PFSK-1 (cell line): ENCODE data around the gene SLC46A3.

Source experiments
- FOXP2 ChIP-seq: optimal IDR thresholded peaks from 2 replicates; pipeline ENCODE3; 2011; ENCODE audit warnings: borderline replicate concordance, control low read depth, inconsistent platforms; ENCODE audit not compliant: insufficient read depth; ENCODE audit errors: extremely low read length, extremely low read depth
- POLR2AphosphoS5 ChIP-seq: IDR thresholded peaks from 2 replicates; pipeline ENCODE4 v1.6.1; 2012; ENCODE audit warnings: low read depth, mild to moderate bottlenecking, control low read depth, low read length, moderate library complexity
- SIN3A ChIP-seq: IDR thresholded peaks from 2 replicates; pipeline ENCODE4 v1.6.1; 2012; ENCODE audit warnings: mild to moderate bottlenecking, low read length, moderate library complexity, borderline replicate concordance; ENCODE audit not compliant: insufficient read depth
- TAF1 ChIP-seq: IDR thresholded peaks from 2 replicates; pipeline ENCODE4 v1.6.1; 2012; ENCODE audit warnings: low read length, control low read depth, borderline replicate concordance; ENCODE audit not compliant: insufficient read depth
- TF ChIP-seq, protein P1 (sequence below), 2 experiments: IDR thresholded peaks; 2 replicates each; pipeline versions ENCODE4 v1.6.1 to v1.8.0; 2011 to 2012; ENCODE audit warnings: low read depth in 2 of 2, low read length in 2 of 2, control low read depth in 1 of 2, inconsistent platforms in 1 of 2, mild to moderate bottlenecking in 1 of 2, moderate library complexity in 1 of 2; ENCODE audit not compliant: insufficient read depth in 1 of 2

SLC46A3 gene

DNA sequence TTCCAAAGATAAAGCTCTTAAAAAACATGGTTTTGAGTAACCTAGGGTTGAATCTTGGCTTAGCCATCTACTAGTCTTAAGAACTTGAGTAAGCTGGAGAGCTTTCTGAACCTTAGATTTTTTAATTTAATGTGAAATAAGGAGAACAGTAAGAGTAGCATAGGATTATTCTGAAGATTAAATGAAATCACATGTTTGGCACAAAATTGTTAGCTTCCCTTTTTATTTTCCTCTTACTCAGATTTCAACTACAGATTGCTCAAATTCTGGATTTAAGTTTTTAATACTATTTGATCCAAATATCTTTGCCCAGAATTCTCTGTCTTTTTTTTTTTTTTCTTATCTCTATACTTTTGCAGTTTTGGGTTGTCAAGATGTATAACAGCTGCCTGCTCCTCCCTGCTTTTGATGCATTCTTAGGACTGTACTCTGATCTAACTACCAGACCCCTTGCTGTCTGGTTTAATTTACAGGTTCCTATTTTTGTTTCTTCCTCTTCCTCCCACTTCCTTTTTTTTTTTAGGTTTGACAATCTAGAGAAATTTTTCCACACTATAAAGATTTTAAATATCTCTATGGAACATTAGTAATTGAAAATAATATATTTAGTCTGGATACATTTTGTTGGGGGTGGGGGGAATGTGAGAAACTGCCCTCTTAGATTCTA, 47.5 kb downstream of the SLC46A3 start:
- TF ChIP-seq POLR2AphosphoS5 (no peak), FOXP2 (no peak), TAF1 (no peak), SIN3A (no peak)
- TF ChIP-seq, protein P1, sequence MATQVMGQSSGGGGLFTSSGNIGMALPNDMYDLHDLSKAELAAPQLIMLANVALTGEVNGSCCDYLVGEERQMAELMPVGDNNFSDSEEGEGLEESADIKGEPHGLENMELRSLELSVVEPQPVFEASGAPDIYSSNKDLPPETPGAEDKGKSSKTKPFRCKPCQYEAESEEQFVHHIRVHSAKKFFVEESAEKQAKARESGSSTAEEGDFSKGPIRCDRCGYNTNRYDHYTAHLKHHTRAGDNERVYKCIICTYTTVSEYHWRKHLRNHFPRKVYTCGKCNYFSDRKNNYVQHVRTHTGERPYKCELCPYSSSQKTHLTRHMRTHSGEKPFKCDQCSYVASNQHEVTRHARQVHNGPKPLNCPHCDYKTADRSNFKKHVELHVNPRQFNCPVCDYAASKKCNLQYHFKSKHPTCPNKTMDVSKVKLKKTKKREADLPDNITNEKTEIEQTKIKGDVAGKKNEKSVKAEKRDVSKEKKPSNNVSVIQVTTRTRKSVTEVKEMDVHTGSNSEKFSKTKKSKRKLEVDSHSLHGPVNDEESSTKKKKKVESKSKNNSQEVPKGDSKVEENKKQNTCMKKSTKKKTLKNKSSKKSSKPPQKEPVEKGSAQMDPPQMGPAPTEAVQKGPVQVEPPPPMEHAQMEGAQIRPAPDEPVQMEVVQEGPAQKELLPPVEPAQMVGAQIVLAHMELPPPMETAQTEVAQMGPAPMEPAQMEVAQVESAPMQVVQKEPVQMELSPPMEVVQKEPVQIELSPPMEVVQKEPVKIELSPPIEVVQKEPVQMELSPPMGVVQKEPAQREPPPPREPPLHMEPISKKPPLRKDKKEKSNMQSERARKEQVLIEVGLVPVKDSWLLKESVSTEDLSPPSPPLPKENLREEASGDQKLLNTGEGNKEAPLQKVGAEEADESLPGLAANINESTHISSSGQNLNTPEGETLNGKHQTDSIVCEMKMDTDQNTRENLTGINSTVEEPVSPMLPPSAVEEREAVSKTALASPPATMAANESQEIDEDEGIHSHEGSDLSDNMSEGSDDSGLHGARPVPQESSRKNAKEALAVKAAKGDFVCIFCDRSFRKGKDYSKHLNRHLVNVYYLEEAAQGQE (IDR thresholded peaks at IDR 0.05; ENCODE audit: insufficient read depth in 1 of 2, low read depth in 2 of 2, low read length in 2 of 2), result no peak

DNA sequence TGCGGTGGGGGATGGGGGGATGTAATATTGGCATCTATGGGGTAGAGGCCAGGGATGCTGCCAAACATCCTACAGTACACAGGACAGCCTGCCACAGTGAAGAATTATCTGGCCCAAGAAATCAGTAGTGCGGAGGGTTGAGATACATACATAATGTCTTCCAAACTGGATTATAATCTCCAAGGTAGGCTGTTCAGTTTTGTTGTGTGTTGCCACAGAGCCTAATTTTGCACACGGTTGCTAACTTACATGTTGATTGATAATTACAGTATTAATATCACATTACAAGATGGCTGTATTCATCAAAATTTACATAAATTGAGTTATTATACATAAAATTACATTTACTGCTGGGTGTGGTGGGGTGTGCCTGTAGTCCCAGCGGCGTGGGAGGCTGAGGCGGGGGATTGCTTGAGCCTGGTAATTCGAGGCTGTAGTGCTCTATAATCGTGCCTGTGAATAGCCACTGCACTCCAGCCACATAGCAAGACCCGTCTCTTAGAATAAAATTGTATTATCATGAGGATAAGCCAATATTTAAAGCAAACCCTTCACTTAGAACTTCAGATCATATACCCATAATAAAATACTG, 51.8 kb downstream of the SLC46A3 start:
- TF ChIP-seq FOXP2 (no peak), POLR2AphosphoS5 (no peak), TAF1 (no peak), SIN3A (no peak)
- TF ChIP-seq, protein P1 (IDR thresholded peaks at IDR 0.05; ENCODE audit: insufficient read depth in 1 of 2, low read depth in 2 of 2, low read length in 2 of 2), result no peak

DNA sequence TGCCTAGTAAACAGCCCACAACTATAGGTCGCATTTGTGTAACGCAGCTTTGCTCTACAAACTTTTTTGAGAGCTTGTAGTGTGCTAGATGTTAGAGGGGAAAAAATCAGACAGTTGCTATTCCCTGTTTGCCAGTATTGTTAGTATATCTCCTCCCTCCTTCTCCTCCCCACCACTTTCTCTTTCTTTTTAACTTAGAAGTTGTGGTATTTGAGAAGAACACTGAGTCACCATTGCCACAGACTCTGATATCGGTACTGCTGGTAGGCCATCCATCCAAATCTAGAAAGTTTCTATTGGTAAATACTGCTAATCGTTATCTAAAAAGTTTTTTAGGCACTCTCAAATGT, 59.2 kb downstream of the SLC46A3 start:
- TF ChIP-seq FOXP2 (no peak), SIN3A (no peak), POLR2AphosphoS5 (no peak), TAF1 (no peak)
- TF ChIP-seq, protein P1 (IDR thresholded peaks at IDR 0.05; ENCODE audit: insufficient read depth in 1 of 2, low read depth in 2 of 2, low read length in 2 of 2), result no peak

DNA sequence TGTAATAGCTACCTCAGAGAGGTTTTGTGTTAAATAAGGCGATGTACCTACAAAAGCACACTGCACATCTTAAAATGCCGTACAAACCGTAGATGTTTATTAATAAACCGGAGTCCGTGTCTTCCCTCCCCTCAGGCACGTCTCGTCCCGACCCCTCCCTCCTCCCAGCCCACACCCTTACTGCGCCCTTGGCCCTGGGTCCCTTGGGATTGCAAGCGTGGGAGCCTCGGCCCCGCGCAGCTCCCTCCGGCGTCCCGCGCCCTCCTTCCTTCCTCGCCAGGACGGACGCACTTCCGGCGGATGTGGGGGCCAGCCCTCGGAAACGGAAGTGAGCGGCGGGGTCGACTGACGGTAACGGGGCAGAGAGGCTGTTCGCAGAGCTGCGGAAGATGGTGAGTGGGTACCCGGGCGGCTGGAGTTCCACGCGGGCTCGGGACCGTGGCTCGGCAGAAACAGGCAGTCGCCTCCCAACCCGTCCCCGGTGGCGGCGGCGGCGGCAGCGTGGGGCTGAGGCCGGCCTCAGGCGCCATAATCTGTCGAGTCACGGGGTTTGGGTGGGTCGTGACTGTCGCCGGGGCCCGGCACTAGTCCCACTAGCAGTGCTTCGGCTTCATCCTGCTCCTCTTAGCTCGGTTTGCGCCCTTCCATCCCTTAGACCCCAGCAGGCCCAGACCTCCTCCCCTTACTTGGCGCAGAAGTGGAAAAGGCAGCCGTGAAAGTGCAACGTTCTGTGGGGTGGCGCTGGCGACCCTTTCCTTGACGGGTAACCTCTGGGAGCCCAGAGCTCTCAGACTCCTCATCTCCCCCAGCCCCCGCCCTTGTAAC, 59.8 kb downstream of the SLC46A3 start, which contains the start of gene POMP:
Gene POMP, plus strand, starts transcription at position 335 of the 825 bp plus-strand sequence. Its CDS starts 55 bp downstream, at position 390.
- TF ChIP-seq FOXP2 (peak; percentile 86), SIN3A (no peak), POLR2AphosphoS5 (peak; percentile 81), TAF1 (0 out of 2 replicates have a peak, but pooled peaks have one; percentile 80)

DNA sequence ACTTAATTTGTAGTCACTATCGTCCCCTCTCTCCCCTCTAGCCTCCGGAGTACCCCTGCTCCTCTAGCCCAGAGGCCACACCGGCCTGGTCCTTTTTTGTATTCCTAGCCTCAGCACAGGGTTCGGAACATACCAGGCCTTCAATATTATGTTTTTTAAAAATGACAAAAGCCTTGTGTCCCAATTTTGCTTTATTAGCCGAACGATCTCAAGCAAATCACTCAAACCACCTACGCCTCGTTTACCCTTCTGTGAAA, 60.3 kb downstream of the SLC46A3 start:
- TF ChIP-seq POLR2AphosphoS5, result no peak
- no peak for TF ChIP-seq SIN3A
- TF ChIP-seq, protein P1 (IDR thresholded peaks at IDR 0.05; ENCODE audit: insufficient read depth in 1 of 2, low read depth in 2 of 2, low read length in 2 of 2), result no peak
- no peak for TF ChIP-seq FOXP2
- TF ChIP-seq TAF1, result no peak
